Gastrocnemius medialis (tissue), 4 donors: Measurements from ENCODE around the gene B3GLCT.

Experiments used
- CTCF ChIP-seq, 5 experiments: fragments of 450-650 bp in 3 of 5; fragments of 200-600 bp in 2 of 5; sonication (generic) in 2 of 5; IDR thresholded peaks in 4 of 5; conservative IDR thresholded peaks in 1 of 5; 1 replicate in 4 of 5; 2 replicates in 1 of 5; pipeline ENCODE4 v1.5.1; 2016 to 2019; ENCODE audit warnings: antibody characterized with exemption in 5 of 5, mild to moderate bottlenecking in 3 of 5, moderate library complexity in 3 of 5
- POLR2A ChIP-seq, 2 donors: fragments of 450-650 bp; IDR thresholded peaks; one replicate each; pipeline ENCODE4 v1.6.1; 2017; ENCODE audit warnings: antibody characterized with exemption in 2 of 2, mild to moderate bottlenecking in 2 of 2, moderate library complexity in 2 of 2

DNA sequence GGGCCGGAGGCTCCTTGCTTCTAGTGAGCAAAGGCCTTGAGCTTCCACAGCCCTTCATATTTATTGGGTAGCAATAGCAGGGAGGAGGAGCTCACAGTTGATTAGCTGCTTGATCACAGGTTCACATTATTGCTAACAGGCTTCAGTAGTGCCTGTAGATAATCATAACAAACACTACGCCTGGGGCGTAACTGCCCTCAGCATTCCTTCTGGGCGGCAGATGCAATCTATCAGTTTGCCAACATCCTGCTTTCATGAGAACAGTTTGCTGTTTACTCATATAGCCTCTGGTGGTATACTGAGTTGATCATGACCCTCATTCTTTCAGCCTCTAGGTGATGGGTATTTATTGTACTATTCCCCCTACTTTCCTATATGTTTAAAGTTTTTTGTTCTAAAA, 149.4 kb downstream of the B3GLCT start:
- TF ChIP-seq CTCF (IDR thresholded peaks at IDR 0.05 in 4 of 5, conservative IDR thresholded peaks at IDR 0.05 in 1 of 5) = no peak
- no peak for TF ChIP-seq POLR2A (IDR thresholded peaks at IDR 0.05)
